ENCODE data around the gene SLCO1C1.
"Not testable (repeated sequence)": the region's sequence is repeated elsewhere in the genome, so short reads cannot be mapped to it uniquely, and the experiment has no call there.

The SLCO1C1 gene

DNA sequence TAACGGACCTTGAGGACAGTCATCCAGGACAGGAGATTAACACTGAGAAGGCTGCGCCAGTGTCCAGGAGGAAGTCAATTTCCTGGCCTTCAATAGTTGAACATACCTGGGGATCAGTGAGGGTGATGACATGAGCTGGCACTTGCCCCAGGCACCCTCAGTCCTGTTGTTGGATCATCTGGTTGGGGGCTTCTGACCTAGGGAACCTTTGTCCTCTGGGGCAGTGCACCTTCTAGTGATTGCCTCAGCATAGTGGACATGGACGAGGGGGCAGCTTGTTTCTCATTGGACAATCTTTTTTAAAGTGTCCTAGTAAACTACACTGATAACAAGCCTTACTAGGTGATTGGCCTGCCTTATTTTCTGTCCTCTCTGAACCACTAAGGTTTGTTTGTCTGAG is 84.8 kb downstream of the SLCO1C1 start:
- not testable (repeated sequence) for H2AFZ ChIP-seq (ENCODE audit: insufficient read depth, low read length, poor library complexity); H3K36me3 ChIP-seq (ENCODE audit: control insufficient read depth in 1 of 2, insufficient read depth in 2 of 2, low read length in 2 of 2); H2AK5ac ChIP-seq (ENCODE audit: low read length); H2BK5ac ChIP-seq (ENCODE audit: low read depth, low read length, poor library complexity); H3K79me1 ChIP-seq (ENCODE audit: low read length); H3K9ac ChIP-seq (ENCODE audit: low read length); H4K8ac ChIP-seq (ENCODE audit: low read depth, low read length); H3K4me1 ChIP-seq (ENCODE audit: control insufficient read depth in 1 of 2, insufficient read depth in 2 of 2, low read length in 2 of 2); H3K4ac ChIP-seq (ENCODE audit: low read depth, low read length); H4K91ac ChIP-seq (ENCODE audit: low read depth, low read length); H3K4me2 ChIP-seq (ENCODE audit: low read length); H2BK12ac ChIP-seq (ENCODE audit: low read length); H3K79me2 ChIP-seq (ENCODE audit: control insufficient read depth, insufficient read depth, low read length, poor library complexity); H2BK120ac ChIP-seq (ENCODE audit: insufficient read depth, low read length, poor library complexity); H3K27me3 ChIP-seq (ENCODE audit: insufficient read depth, low read length); H3K27ac ChIP-seq (ENCODE audit: low read depth, low read length); H3K14ac ChIP-seq (ENCODE audit: low read length); H3K18ac ChIP-seq (ENCODE audit: low read length); H3K23ac ChIP-seq (ENCODE audit: low read length); H3K9me3 ChIP-seq (ENCODE audit: insufficient read depth, low read depth, low read length); DNase-seq; H3K4me3 ChIP-seq (ENCODE audit: low read depth, low read length); H4K12ac ChIP-seq (ENCODE audit: low read depth, low read length)
- no CpG with 5 or more reads among the region's 3 CpGs for WGBS (ENCODE audit: extremely low coverage, insufficient coverage, insufficient read length)

DNA sequence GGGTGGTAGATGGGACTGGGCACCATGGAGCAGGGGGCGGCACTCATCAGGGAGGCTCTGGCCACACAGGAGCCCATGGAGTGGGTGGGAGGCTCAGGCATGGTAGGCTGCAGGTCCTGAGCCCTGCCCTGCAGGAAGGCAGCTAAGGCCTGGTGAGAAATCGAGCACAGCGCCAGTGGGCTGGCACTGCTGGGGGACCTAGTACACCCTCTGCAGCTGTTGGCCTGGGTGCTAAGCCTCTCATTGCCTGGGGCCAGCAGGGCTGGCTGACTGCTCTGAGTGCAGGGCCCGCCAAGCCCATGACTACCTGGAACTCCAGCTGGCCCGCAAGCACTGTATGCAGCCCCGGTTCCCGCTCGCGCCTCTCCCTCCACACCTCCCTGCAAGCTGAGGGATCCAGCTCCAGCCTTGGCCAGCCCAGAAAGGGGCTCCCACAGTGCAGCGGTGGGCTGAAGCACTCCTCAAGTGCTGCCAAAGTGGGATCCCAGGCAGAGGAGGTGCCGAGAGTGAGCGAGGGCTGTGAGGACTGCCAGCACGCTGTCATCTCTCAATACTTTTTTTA is 88.7 kb downstream of the SLCO1C1 start:
- not testable (repeated sequence) for H3K36me3 ChIP-seq (ENCODE audit: control insufficient read depth in 1 of 2, insufficient read depth in 2 of 2, low read length in 2 of 2); H2BK120ac ChIP-seq (ENCODE audit: insufficient read depth, low read length, poor library complexity)

DNA sequence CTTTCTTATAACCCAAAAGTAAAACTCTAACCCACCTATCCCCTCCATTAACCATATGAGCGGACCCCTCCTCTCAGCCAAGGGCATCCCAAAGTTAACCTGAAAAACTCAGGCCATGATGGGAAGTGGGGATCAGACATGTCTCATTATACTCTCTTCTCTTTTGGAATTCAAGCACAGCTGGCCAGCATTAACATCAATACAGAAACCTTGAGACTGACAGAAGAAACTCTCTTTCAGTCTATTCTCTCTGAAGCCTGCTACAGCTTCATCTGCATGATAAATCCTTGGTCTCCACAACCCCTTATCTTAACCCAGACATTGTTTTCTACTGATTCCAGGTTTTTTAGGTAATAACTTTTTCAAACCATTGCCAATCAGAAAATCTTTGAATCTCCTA is 97.8 kb downstream of the SLCO1C1 start:
- Histone ChIP-seq H3K4me2 (ENCODE audit: low read length) (no peak overlapping the region), H2AK5ac (ENCODE audit: low read length) (no peak overlapping the region), H4K8ac (ENCODE audit: low read depth, low read length) (no peak overlapping the region), H3K27me3 (ENCODE audit: insufficient read depth, low read length) (no peaks in the 10 kb centered on the region), H2AFZ (ENCODE audit: insufficient read depth, low read length, poor library complexity) (no peak overlapping the region), H3K4me3 (ENCODE audit: low read depth, low read length) (no peak overlapping the region), H3K9ac (ENCODE audit: low read length) (no peak overlapping the region), H2BK5ac (ENCODE audit: low read depth, low read length, poor library complexity) (no peak overlapping the region), H3K79me2 (ENCODE audit: control insufficient read depth, insufficient read depth, low read length, poor library complexity) (no peaks in the 10 kb centered on the region), H3K14ac (ENCODE audit: low read length) (no peak overlapping the region), H3K9me3 (ENCODE audit: insufficient read depth, low read depth, low read length) (no peaks in the 10 kb centered on the region), H2BK120ac (ENCODE audit: insufficient read depth, low read length, poor library complexity) (no peak overlapping the region), H4K12ac (ENCODE audit: low read depth, low read length) (no peak overlapping the region), H3K4ac (ENCODE audit: low read depth, low read length) (no peak overlapping the region), H2BK12ac (ENCODE audit: low read length) (no peak overlapping the region), H3K36me3 (ENCODE audit: control insufficient read depth in 1 of 2, insufficient read depth in 2 of 2, low read length in 2 of 2) (no peaks in the 10 kb centered on the region), H3K27ac (ENCODE audit: low read depth, low read length) (no peak overlapping the region), H3K79me1 (ENCODE audit: low read length) (no peaks in the 10 kb centered on the region), H3K4me1 (ENCODE audit: control insufficient read depth in 1 of 2, insufficient read depth in 2 of 2, low read length in 2 of 2) (no peaks in the 10 kb centered on the region), H3K23ac (ENCODE audit: low read length) (no peak overlapping the region), H4K91ac (ENCODE audit: low read depth, low read length) (no peak overlapping the region), H3K18ac (ENCODE audit: low read length) (no peak overlapping the region)
- no CpG with 5 or more reads among the region's 1 CpG for WGBS (ENCODE audit: extremely low coverage, insufficient coverage, insufficient read length)
- no peak for DNase-seq

More for the DNA sequence above, 88.7 kb downstream of the SLCO1C1 start:
- not testable (repeated sequence) for H4K91ac ChIP-seq (ENCODE audit: low read depth, low read length); H3K27me3 ChIP-seq (ENCODE audit: insufficient read depth, low read length); H3K79me2 ChIP-seq (ENCODE audit: control insufficient read depth, insufficient read depth, low read length, poor library complexity); H3K4me2 ChIP-seq (ENCODE audit: low read length); H2BK5ac ChIP-seq (ENCODE audit: low read depth, low read length, poor library complexity); H3K9me3 ChIP-seq (ENCODE audit: insufficient read depth, low read depth, low read length); H3K4ac ChIP-seq (ENCODE audit: low read depth, low read length); H2AFZ ChIP-seq (ENCODE audit: insufficient read depth, low read length, poor library complexity); H3K9ac ChIP-seq (ENCODE audit: low read length); H3K79me1 ChIP-seq (ENCODE audit: low read length); H3K4me1 ChIP-seq (ENCODE audit: control insufficient read depth in 1 of 2, insufficient read depth in 2 of 2, low read length in 2 of 2); H4K8ac ChIP-seq (ENCODE audit: low read depth, low read length); H3K4me3 ChIP-seq (ENCODE audit: low read depth, low read length); H3K18ac ChIP-seq (ENCODE audit: low read length); H3K23ac ChIP-seq (ENCODE audit: low read length); H3K27ac ChIP-seq (ENCODE audit: low read depth, low read length); DNase-seq; H2BK12ac ChIP-seq (ENCODE audit: low read length); H2AK5ac ChIP-seq (ENCODE audit: low read length); H3K14ac ChIP-seq (ENCODE audit: low read length); H4K12ac ChIP-seq (ENCODE audit: low read depth, low read length)
- WGBS (ENCODE audit: extremely low coverage, insufficient coverage, insufficient read length), result no CpG with 5 or more reads among the region's 13 CpGs

DNA sequence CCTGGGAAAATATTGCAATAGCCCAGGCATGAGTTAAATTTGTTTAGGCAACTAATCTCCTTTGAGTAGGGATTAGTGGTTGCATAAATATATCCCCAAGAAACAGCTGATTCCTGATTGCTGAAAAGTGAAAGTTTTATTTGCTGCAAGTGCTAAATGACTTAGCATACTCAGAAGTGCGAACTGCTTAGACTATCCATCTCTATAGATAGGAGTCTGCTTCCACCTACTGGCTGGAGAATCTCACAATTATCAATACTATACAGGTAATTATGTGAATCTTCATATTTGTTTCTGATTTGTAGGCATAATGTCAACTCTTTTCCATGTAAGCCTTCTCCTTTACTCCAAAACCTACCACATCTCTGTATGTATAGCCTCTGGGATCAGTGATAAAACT is 103.4 kb downstream of the SLCO1C1 start:
- Histone ChIP-seq H3K27ac (ENCODE audit: low read depth, low read length) (no peak overlapping the region), H4K91ac (ENCODE audit: low read depth, low read length) (no peak overlapping the region)
- WGBS (ENCODE audit: extremely low coverage, insufficient coverage, insufficient read length), result no CpG with 5 or more reads among the region's 1 CpG

More for the DNA sequence above, 103.4 kb downstream of the SLCO1C1 start:
- Histone ChIP-seq H2AK5ac (ENCODE audit: low read length) (no peak overlapping the region), H3K14ac (ENCODE audit: low read length) (no peak overlapping the region), H3K27me3 (ENCODE audit: insufficient read depth, low read length) (no peaks in the 10 kb centered on the region), H2BK5ac (ENCODE audit: low read depth, low read length, poor library complexity) (no peak overlapping the region), H4K8ac (ENCODE audit: low read depth, low read length) (no peak overlapping the region), H3K4ac (ENCODE audit: low read depth, low read length) (no peak overlapping the region), H2BK12ac (ENCODE audit: low read length) (no peak overlapping the region), H3K36me3 (ENCODE audit: control insufficient read depth in 1 of 2, insufficient read depth in 2 of 2, low read length in 2 of 2) (no peaks in the 10 kb centered on the region), H3K9ac (ENCODE audit: low read length) (no peak overlapping the region), H4K12ac (ENCODE audit: low read depth, low read length) (no peak overlapping the region), H3K79me2 (ENCODE audit: control insufficient read depth, insufficient read depth, low read length, poor library complexity) (no peaks in the 10 kb centered on the region), H3K23ac (ENCODE audit: low read length) (no peak overlapping the region), H2BK120ac (ENCODE audit: insufficient read depth, low read length, poor library complexity) (no peak overlapping the region), H2AFZ (ENCODE audit: insufficient read depth, low read length, poor library complexity) (no peak overlapping the region), H3K4me1 (ENCODE audit: control insufficient read depth in 1 of 2, insufficient read depth in 2 of 2, low read length in 2 of 2) (no peaks in the 10 kb centered on the region), H3K4me3 (ENCODE audit: low read depth, low read length) (no peak overlapping the region), H3K79me1 (ENCODE audit: low read length) (no peaks in the 10 kb centered on the region), H3K9me3 (ENCODE audit: insufficient read depth, low read depth, low read length) (no peaks in the 10 kb centered on the region), H3K18ac (ENCODE audit: low read length) (no peak overlapping the region), H3K4me2 (ENCODE audit: low read length) (no peak overlapping the region)
- peak in 1 of 2 donors; percentile 14 for DNase-seq
